CD4-positive, alpha-beta T cell (primary cell): ENCODE results near the gene BPIFB1. TPM values are rescaled to one million over a fixed set of nuclear protein-coding genes. Genes with fewer than 3 reads are reported as not detected.

Source experiments
- ATAC-seq: fragments of 200-7000 bp; cut with Tn5 transposase; one replicate; pipeline ENCODE4 v1.10.0; 2022; ENCODE audit warnings: mild to moderate bottlenecking; ENCODE audit not compliant: poor library complexity
- CTCF ChIA-PET: fragments of 350-600 bp; sonication (Branson Sonifier 250); formaldehyde crosslinking; loops from one replicate; lab custom pipeline; 2021; ENCODE audit warnings: antibody characterized with exemption, inconsistent platforms; lab: Charles Lee
- POLR2A ChIA-PET: fragments of 350-600 bp; sonication (Branson Sonifier 250); formaldehyde crosslinking; loops from one replicate; lab custom pipeline; 2021; ENCODE audit warnings: antibody characterized with exemption, inconsistent platforms; lab: Charles Lee
- DNase-seq, 14 experiments: peaks; one replicate each; pipeline ENCODE4 v3.0.0-alpha.2; 2013 to 2020; ENCODE audit warnings: mixed read lengths in 2 of 14
- H3K27ac ChIP-seq, 2 donors: one replicate each; pipeline versions ENCODE4 v1.5.1 to v1.7.0; 2013; ENCODE audit warnings: low read length in 2 of 2, low read depth in 1 of 2, mild to moderate bottlenecking in 1 of 2
- H3K27me3 ChIP-seq, 2 experiments: 1 replicate in 1 of 2; 2 replicates in 1 of 2; pipeline versions ENCODE4 v1.6.1 to v1.7.0; 2013; ENCODE audit warnings: low read length in 2 of 2, control low read depth in 1 of 2, mild to moderate bottlenecking in 1 of 2, moderate library complexity in 1 of 2; ENCODE audit not compliant: insufficient read depth in 2 of 2, control insufficient read depth in 1 of 2
- H3K36me3 ChIP-seq: one replicate; pipeline ENCODE4 v1.6.1; 2013; ENCODE audit warnings: low read length, control low read depth; ENCODE audit not compliant: insufficient read depth
- H3K4me1 ChIP-seq: one replicate; pipeline ENCODE4 v1.6.1; 2013; ENCODE audit warnings: low read length, control low read depth; ENCODE audit not compliant: insufficient read depth
- H3K4me3 ChIP-seq: one replicate; pipeline ENCODE4 v1.5.1; 2013; ENCODE audit warnings: mild to moderate bottlenecking, low read length, moderate library complexity
- H3K9me3 ChIP-seq, 2 experiments: 1 replicate in 1 of 2; 2 replicates in 1 of 2; pipeline versions ENCODE4 v1.6.1 to v1.7.0; 2013; ENCODE audit warnings: low read length in 2 of 2, mild to moderate bottlenecking in 2 of 2, control low read depth in 1 of 2, moderate library complexity in 1 of 2; ENCODE audit not compliant: control insufficient read depth in 1 of 2, insufficient read depth in 1 of 2
- H3K27ac Mint-ChIP-seq: one replicate; pipeline ENCODE4 v1.8.0; 2020; ENCODE audit warnings: mixed read lengths
- H3K27me3 Mint-ChIP-seq: one replicate; pipeline ENCODE4 v1.8.0; 2021; ENCODE audit warnings: mixed read lengths
- H3K36me3 Mint-ChIP-seq: one replicate; pipeline ENCODE4 v1.8.0; 2021; ENCODE audit warnings: low read depth, mixed read lengths
- H3K4me1 Mint-ChIP-seq: one replicate; pipeline ENCODE4 v1.8.0; 2021; ENCODE audit warnings: low read depth, mixed read lengths
- H3K4me3 Mint-ChIP-seq: one replicate; pipeline ENCODE4 v1.8.0; 2020; ENCODE audit warnings: mild to moderate bottlenecking, mixed read lengths
- H3K9me3 Mint-ChIP-seq: one replicate; pipeline ENCODE4 v1.8.0; 2020; ENCODE audit warnings: mixed read lengths
- CTCF ChIP-seq: fragments of 200-600 bp; IDR thresholded peaks from one replicate; pipeline ENCODE4 v1.8.0; 2022; ENCODE audit warnings: antibody characterized with exemption, mild to moderate bottlenecking
- intact Hi-C, 2 experiments: fragments of 100-400 bp; cut with DNase I in 1 of 2; cut with micrococcal nuclease in 1 of 2; formaldehyde crosslinking; loops; one replicate each; pipeline versions ENCODE4 v1.15.1 to v1.9.0; 2023 to 2025; cut with DNase I, micrococcal nuclease
- total RNA-seq, 174 experiments: library from RNA in 2 of 174; stranded (reverse) in 2 of 174; gene quantifications; one replicate each; pipeline ENCODE4 v1.2.3 and lab custom pipeline; 2021 to 2026

BPIFB1 gene
- total RNA-seq, 2 experiments from 2014 or later, result not detected

- no peaks in the 10 kb centered on the region for H3K4me1 Mint-ChIP-seq
- POLR2A ChIA-PET, result no interaction called here
- CTCF ChIA-PET, result no interaction called here
These were observed 33.9 kb downstream of the BPIFB1 start for GRCh38 chr20:33316958-33317357.

GRCh38 chr20:33317424-33318095, 34.5 kb downstream of the BPIFB1 start:
- no peak for ATAC-seq
- POLR2A ChIA-PET, result no interaction called here
- TF ChIP-seq CTCF, result no peak
- Mint-ChIP-seq H3K9me3 (no peaks in the 10 kb centered on the region), H3K4me3 (no peak overlapping the region), H3K4me1 (no peaks in the 10 kb centered on the region), H3K36me3 (no peaks in the 10 kb centered on the region), H3K27ac (no peak overlapping the region), H3K27me3 (peaks cover 5% of the 10 kb centered on the region)
- DNase-seq, result no peak
- intact Hi-C loops, result no loop called here
- Histone ChIP-seq H3K4me1 (no peaks in the 10 kb centered on the region), H3K27me3 (peaks cover 0 to 7% of the 10 kb centered on the region in 2 experiments), H3K36me3 (no peaks in the 10 kb centered on the region), H3K4me3 (no peak overlapping the region), H3K27ac (no peak overlapping the region), H3K9me3 (no peaks in the 10 kb centered on the region)
- CTCF ChIA-PET, result no interaction called here

More at GRCh38 chr20:33316958-33317357, 33.9 kb downstream of the BPIFB1 start:
- Mint-ChIP-seq H3K4me3 (no peak overlapping the region), H3K36me3 (no peaks in the 10 kb centered on the region), H3K9me3 (no peaks in the 10 kb centered on the region), H3K27me3 (no peaks in the 10 kb centered on the region), H3K27ac (no peak overlapping the region)
- Histone ChIP-seq H3K36me3 (no peaks in the 10 kb centered on the region), H3K4me3 (no peak overlapping the region), H3K27ac (no peak overlapping the region), H3K4me1 (no peaks in the 10 kb centered on the region), H3K9me3 (no peaks in the 10 kb centered on the region), H3K27me3 (peaks cover 0 to 7% of the 10 kb centered on the region in 2 experiments)
- intact Hi-C loops, result no loop called here
- no peak for TF ChIP-seq CTCF
- ATAC-seq (no peak), DNase-seq (no peak)

GRCh38 chr20:33318096-33318429, 35.0 kb downstream of the BPIFB1 start:
- POLR2A ChIA-PET, result no interaction called here
- ATAC-seq, result no peak
- H3K9me3 ChIP-seq, result no peaks in the 10 kb centered on the region
- CTCF ChIA-PET, result no interaction called here
- intact Hi-C loops, result no loop called here
- DNase-seq, result no peak
- Mint-ChIP-seq H3K4me3 (no peak overlapping the region), H3K9me3 (no peaks in the 10 kb centered on the region), H3K27ac (no peak overlapping the region), H3K36me3 (no peaks in the 10 kb centered on the region), H3K27me3 (peaks cover 10% of the 10 kb centered on the region), H3K4me1 (no peaks in the 10 kb centered on the region)
- no peak for TF ChIP-seq CTCF
- H3K4me1 ChIP-seq, result no peaks in the 10 kb centered on the region
- H3K27ac ChIP-seq, result no peak overlapping the region
- no peak overlapping the region for H3K4me3 ChIP-seq
- H3K27me3 ChIP-seq, result peaks cover 0 to 7% of the 10 kb centered on the region in 2 experiments
- no peaks in the 10 kb centered on the region for H3K36me3 ChIP-seq
